ENCODE data around the gene FHIT.

The FHIT gene

GRCh38 chr3:60434950-60435349 lies 816.3 kb downstream of the FHIT start:
- no peak for DNase-seq

GRCh38 chr3:60434323-60434722 lies 816.9 kb downstream of the FHIT start:
- no peak for DNase-seq

- DNase-seq = no peak
Observed at GRCh38 chr3:60431599-60431958, 819.7 kb downstream of the FHIT start.

- DNase-seq = no peak
Observed at GRCh38 chr3:60430205-60430604, 821.0 kb downstream of the FHIT start.

- DNase-seq = no peak
Observed at GRCh38 chr3:60427109-60427508, 824.1 kb downstream of the FHIT start.

GRCh38 chr3:60424942-60425341 lies 826.3 kb downstream of the FHIT start:
- DNase-seq = no peak

- no peak for DNase-seq
Observed at GRCh38 chr3:60424034-60424433, 827.2 kb downstream of the FHIT start.

GRCh38 chr3:60423556-60423955 lies 827.7 kb downstream of the FHIT start:
- DNase-seq = no peak

- DNase-seq = no peak
Observed at GRCh38 chr3:60421749-60422446, 829.4 kb downstream of the FHIT start.

GRCh38 chr3:60417576-60417975 lies 833.7 kb downstream of the FHIT start:
- DNase-seq = no peak

- DNase-seq = no peak
Observed at GRCh38 chr3:60414011-60414410, 837.2 kb downstream of the FHIT start.

GRCh38 chr3:60413551-60413950 lies 837.7 kb downstream of the FHIT start:
- DNase-seq = no peak

GRCh38 chr3:60403866-60404265 lies 847.4 kb downstream of the FHIT start:
- DNase-seq = no peak

- no peak for DNase-seq
Observed at GRCh38 chr3:60402931-60403330, 848.3 kb downstream of the FHIT start.

GRCh38 chr3:60399861-60400845 lies 851.1 kb downstream of the FHIT start:
- DNase-seq = no peak

- no peak for DNase-seq
Observed at GRCh38 chr3:60399292-60399691, 852.0 kb downstream of the FHIT start.

GRCh38 chr3:60395173-60395762 lies 856.0 kb downstream of the FHIT start:
- no peak for DNase-seq

- no peak for DNase-seq
Observed at GRCh38 chr3:60393946-60394345, 857.3 kb downstream of the FHIT start.

- no peak for DNase-seq
Observed at GRCh38 chr3:60392501-60392900, 858.8 kb downstream of the FHIT start.

GRCh38 chr3:60391292-60391691 lies 860.0 kb downstream of the FHIT start:
- no peak for DNase-seq

GRCh38 chr3:60388731-60389130 lies 862.5 kb downstream of the FHIT start:
- no peak for DNase-seq

- DNase-seq = no peak
Observed at GRCh38 chr3:60386306-60386705, 864.9 kb downstream of the FHIT start.

GRCh38 chr3:60384341-60384740 lies 866.9 kb downstream of the FHIT start:
- no peak for DNase-seq

GRCh38 chr3:60383345-60383744 lies 867.9 kb downstream of the FHIT start:
- DNase-seq = no peak

All from stimulated activated CD4-positive, alpha-beta T cell treated with anti-CD3 and anti-CD28 coated beads, Interleukin-2, amount 100 ng/mL, for 48 hours (primary cell).